Activated CD8-positive, alpha-beta memory T cell treated with anti-CD3 and anti-CD28 coated beads, Interleukin-2, amount 50 U/mL, for 48 hours (primary cell): ENCODE measurements around the gene MAP4K4.

Source experiments
- DNase-seq: peaks from one replicate; pipeline ENCODE4 v3.0.0-alpha.2; 2020

Gene MAP4K4

GRCh38 chr2:101723371-101724124, 26.0 kb downstream of the MAP4K4 start:
- no peak for DNase-seq

DNA sequence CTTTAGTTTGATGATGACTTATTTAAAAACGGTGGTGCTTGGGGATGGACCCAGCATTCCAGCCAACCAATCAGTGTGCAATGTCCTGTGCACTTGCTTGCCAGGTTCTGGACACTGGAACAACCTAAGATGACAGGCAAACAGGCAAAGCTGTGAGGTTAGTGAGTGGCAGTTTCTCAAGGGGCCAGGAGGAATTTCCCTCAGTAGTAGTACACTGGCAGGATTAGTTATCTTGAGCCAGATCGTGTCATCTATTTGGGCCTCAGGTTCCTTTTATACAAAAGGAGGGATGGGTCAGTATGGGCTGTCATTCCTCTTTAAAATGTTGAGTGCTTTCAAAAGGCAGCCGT, 26.6 kb downstream of the MAP4K4 start:
- DNase-seq: no peak

DNA sequence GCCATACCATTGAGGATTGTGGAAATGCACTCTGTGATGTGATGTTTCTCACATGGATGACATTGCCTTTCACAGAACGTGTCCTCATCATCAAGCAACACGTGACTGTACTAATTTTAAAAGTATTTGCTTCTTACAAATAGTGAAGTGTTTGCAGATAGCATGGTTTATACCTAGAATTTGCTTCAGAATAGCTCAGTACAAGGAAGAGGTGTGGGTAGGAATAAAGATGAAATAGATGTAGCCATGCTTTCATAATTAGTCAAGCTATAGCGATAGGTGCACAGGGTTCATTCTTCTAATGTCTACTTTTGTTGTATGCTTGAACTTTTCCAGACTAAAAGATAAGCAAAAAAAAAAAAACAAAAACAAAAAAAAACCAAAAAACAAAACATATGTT, 27.5 kb downstream of the MAP4K4 start:
- no peak for DNase-seq

- no peak for DNase-seq
Observed at GRCh38 chr2:101725515-101726192, 28.1 kb downstream of the MAP4K4 start.

DNA sequence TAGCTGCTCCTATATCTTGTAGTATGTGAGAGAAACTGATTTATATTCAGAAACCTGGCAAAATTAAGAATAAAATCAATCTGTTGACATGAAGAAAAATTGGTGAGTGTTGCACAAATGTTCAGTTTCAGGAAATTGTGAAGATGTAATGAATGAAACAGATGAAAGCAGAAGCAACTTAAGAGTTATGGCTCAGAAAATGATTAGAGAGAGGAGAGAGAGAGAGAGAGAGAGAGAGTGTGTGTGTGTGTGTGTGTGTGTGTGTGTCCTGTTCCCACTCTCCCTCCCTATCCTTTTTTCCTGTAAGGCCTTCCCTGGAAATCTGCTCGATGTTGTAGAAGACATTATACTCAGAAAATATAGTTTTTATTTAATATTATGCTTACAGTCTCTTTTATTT, 31.4 kb downstream of the MAP4K4 start:
- DNase-seq: no peak

GRCh38 chr2:101729521-101730190, 32.1 kb downstream of the MAP4K4 start:
- DNase-seq: no peak

DNA sequence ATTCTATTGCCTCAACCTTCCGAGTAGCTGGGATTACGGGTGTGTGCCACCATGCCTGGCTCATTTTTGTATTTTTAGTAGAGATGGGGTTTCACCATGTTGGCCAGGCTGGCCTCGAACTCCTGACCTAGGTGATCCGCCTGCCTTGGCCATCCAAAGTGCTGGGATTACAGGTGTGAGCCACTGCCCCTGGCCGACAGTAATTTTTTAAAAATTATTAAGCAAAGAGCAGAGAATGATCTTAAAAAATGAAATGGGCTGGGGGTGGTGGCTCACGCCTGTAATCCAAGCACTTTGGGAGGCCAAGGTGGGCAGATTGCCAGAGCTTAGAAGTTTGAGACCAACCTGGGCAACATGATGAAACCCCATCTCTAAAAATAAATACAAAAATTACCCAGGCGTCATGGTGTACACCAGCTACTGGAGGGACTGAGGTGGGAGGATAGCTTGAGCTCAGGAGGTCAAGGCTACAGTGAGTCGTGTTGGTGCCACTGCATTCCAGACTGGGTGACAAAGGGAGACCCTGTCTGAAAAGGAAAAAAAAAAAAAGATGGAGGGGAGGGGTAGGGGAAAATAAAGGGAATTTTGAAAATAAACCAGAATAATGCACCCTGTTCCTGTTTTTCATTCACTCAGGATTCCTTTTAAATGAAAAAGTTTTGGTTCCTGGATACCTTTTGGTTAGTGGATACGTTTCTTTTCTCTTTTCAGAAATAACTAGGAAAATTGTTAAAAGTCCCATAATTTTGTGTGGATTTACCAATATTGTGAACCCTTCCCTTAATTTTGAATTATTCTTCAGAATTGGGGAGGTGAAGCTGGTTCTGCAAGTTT, 33.9 kb downstream of the MAP4K4 start:
- DNase-seq: no peak

GRCh38 chr2:101732199-101732598, 34.7 kb downstream of the MAP4K4 start:
- DNase-seq: no peak

- no peak for DNase-seq
Observed at GRCh38 chr2:101732773-101733256, 35.3 kb downstream of the MAP4K4 start.

GRCh38 chr2:101733257-101733993, 35.9 kb downstream of the MAP4K4 start:
- no peak for DNase-seq

DNA sequence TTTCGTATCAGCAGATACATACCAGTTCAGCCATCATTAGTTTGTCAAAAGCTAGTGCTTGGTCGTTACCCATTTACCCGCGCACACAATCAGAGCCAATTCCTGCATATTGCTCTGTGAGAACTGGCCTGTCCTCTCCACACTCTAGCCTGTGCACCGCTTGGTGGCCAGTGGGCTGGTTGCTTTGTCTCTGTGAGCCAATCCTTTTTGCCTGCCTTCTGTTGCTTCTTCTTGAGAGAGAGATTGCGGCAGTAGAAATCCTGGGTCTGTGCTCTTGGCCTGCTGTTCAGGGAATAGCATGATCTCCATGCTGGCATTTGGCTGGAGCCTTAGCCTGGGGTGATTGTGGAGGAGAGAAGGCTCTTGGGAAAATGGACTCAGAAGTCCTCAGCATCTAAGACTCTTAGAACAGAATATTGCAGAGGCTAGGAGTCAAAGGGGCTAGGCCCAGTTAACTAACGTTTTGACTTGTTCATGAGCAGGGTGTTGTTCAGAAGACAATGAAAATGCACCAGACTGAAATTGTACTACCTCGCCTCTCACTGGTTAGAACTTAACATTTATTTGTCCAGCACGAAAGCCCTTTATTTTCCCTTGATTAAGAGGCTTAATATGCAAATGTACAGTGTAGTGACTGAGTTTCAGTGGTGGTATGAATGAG, 37.1 kb downstream of the MAP4K4 start:
- no peak for DNase-seq

DNA sequence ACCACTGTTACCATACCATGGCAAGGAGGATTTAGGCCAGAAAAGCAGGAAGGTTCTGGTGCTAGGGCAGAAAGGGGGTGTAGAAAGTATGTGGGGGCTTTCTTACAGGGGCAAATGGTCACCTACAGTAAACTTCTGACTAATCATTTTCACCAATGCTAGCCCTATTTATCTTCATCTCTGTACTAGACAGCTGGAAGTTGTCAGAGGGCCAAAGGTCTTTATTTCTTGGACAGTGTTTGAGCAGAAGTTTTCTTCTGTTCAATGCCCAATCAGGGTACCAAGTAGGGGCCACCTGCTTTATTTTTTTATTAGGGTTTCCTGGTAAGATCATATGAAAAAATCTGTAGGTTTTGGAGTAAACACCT, 37.6 kb downstream of the MAP4K4 start:
- DNase-seq: no peak

- no peak for DNase-seq
Observed at GRCh38 chr2:101736233-101736632, 38.7 kb downstream of the MAP4K4 start.

DNA sequence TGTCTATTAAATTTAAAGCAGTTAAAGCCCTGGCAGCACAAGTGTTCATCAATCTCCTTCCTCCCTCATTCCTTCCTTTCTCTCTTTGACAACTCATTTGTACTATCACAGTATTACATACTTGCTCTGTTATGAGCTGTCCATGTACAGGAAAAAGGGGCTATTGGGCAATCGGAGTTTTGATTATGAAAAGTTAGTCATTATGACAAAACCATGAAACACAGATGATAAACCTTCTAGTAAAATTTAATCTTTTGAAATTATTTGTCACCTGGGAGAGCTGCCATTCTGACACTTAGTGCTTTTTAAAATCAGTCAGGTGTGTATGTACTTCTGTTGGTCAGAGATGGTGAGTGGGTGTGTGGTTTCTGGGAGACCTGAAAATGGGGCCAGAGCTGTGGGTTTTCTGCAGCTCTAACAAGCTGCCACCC, 39.4 kb downstream of the MAP4K4 start:
- DNase-seq: no peak

GRCh38 chr2:101737478-101738255, 40.2 kb downstream of the MAP4K4 start:
- no peak for DNase-seq

GRCh38 chr2:101738649-101739048, 41.1 kb downstream of the MAP4K4 start:
- DNase-seq: no peak

GRCh38 chr2:101740555-101740964, 43.1 kb downstream of the MAP4K4 start:
- DNase-seq: no peak

- no peak for DNase-seq
Observed at GRCh38 chr2:101741775-101742520, 44.4 kb downstream of the MAP4K4 start.

- DNase-seq: no peak
Observed at GRCh38 chr2:101742547-101742946, 45.0 kb downstream of the MAP4K4 start.

GRCh38 chr2:101743288-101743687, 45.8 kb downstream of the MAP4K4 start:
- DNase-seq: no peak
